ENCODE results near the gene IFT122.
A peak's percentile ranks its signal among the peaks of the same experiment; 100 is the strongest.

GRCh38 chr3:129490273-129490675 lies 50.2 kb downstream of the IFT122 start:
- TF ChIP-seq EZH2 (IDR thresholded peaks at IDR 0.05; ENCODE audit: borderline replicate concordance, low read length) (no peak), CTCF (IDR thresholded peaks at IDR 0.05; ENCODE audit: low read length) (peak; percentile 98)
